Activated CD4-positive, alpha-beta T cell treated with anti-CD3 and anti-CD28 coated beads for 4 hours (primary cell): Measurements from ENCODE around the gene ZNF337.

Experiments used
- DNase-seq, 2 donors: peaks; one replicate each; pipeline ENCODE4 v3.0.0-alpha.2; 2020

The ZNF337 gene

GRCh38 chr20:25624500-25624939 is 72.1 kb downstream of the ZNF337 start:
- DNase-seq: no peak
